Transverse colon (tissue), 3 donors: ENCODE measurements around the gene LONP2.

Source experiments
- POLR2A ChIP-seq: fragments of 450-650 bp; IDR thresholded peaks from one replicate; pipeline ENCODE4 v1.6.1; 2016; ENCODE audit warnings: antibody characterized with exemption, mild to moderate bottlenecking, moderate library complexity
- TF ChIP-seq, protein P1 (sequence below), 5 experiments: fragments of 200-600 bp in 3 of 5; fragments of 450-650 bp in 2 of 5; sonication (generic) in 3 of 5; IDR thresholded peaks; 1 replicate in 2 of 5; 2 replicates in 3 of 5; pipeline ENCODE4 v1.5.1; 2016 to 2017; ENCODE audit warnings: antibody characterized with exemption in 5 of 5, inconsistent platforms in 3 of 5, mild to moderate bottlenecking in 2 of 5, moderate library complexity in 1 of 5

DNA sequence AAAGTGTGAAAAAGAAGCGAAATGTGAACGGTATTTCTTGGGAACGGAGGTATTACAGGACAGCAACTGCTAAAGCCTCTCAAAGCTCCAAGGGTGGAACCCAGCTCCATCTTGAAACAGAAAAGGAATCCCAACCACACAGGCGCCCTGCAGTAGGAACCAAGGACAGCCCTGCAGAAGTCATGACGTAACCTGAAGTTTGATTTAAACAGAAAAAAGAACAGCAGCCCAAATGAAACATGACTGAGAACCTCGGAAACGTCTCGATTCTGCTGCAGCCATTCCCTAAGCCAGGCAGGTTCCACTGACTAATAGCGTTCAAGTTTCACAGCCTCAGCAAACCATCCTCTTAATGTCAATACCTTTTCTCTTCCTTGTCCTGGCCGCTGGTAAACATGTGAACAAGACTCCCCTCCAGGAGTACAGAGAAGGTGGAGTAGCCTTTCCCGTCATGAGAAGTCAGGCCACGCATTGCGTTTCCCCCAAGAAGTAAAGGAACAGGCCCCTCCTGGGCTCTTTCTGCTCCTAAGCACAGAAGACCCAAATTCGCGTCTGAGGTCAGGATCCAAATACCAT lies 121.0 kb downstream of the LONP2 start:
- TF ChIP-seq POLR2A, result no peak
- TF ChIP-seq, protein P1, sequence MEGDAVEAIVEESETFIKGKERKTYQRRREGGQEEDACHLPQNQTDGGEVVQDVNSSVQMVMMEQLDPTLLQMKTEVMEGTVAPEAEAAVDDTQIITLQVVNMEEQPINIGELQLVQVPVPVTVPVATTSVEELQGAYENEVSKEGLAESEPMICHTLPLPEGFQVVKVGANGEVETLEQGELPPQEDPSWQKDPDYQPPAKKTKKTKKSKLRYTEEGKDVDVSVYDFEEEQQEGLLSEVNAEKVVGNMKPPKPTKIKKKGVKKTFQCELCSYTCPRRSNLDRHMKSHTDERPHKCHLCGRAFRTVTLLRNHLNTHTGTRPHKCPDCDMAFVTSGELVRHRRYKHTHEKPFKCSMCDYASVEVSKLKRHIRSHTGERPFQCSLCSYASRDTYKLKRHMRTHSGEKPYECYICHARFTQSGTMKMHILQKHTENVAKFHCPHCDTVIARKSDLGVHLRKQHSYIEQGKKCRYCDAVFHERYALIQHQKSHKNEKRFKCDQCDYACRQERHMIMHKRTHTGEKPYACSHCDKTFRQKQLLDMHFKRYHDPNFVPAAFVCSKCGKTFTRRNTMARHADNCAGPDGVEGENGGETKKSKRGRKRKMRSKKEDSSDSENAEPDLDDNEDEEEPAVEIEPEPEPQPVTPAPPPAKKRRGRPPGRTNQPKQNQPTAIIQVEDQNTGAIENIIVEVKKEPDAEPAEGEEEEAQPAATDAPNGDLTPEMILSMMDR (IDR thresholded peaks at IDR 0.05), result no peak
